HepG2 (cell line): ENCODE measurements around the gene LCAT. TPM values are rescaled to one million over a fixed set of nuclear protein-coding genes. Genes with fewer than 3 reads are reported as not detected.

Experiments used
- ATAC-seq: fragments of 200-7000 bp; cut with Tn5 transposase; 3 replicates; pipeline ENCODE4 v1.9.1; 2020; ENCODE audit warnings: mild to moderate bottlenecking, moderate library complexity
- BruUV-seq: library from RNA; stranded (reverse); fragments of 400-500 nt; replicated peaks from 2 replicates; lab custom pipeline; 2021; lab: Mats Ljungman, UMichigan
- CTCF ChIA-PET: fragments of 300-600 bp; formaldehyde crosslinking; extraction: SDS; loops from one replicate; lab custom pipeline; 2021; ENCODE audit warnings: low total read pairs, inconsistent platforms, low intra/inter-chr PET ratio; lab: Yijun Ruan, JAX
- POLR2A ChIA-PET: fragments of 350-600 bp; sonication (Branson Sonifier 250); formaldehyde crosslinking; loops from one replicate; lab custom pipeline; 2020; ENCODE audit warnings: antibody characterized with exemption, inconsistent platforms; lab: Yijun Ruan, JAX
- DNase-seq: peaks from one replicate; pipeline ENCODE4 v3.0.0-alpha.2; 2015; ENCODE audit warnings: low spot score
- FAIRE-seq: peaks from 3 replicates; lab custom pipeline; 2011; peaks lifted over from hg19 to GRCh38; lab: Jason Lieb, UNC
- H2AFZ ChIP-seq: one replicate; pipeline ENCODE4 v1.6.1; 2011; ENCODE audit warnings: low read length, inconsistent platforms
- H3K27ac ChIP-seq: fragments of 300-600 bp; 3 replicates; pipeline ENCODE4 v1.8.0; 2011; ENCODE audit warnings: mixed run types, mild to moderate bottlenecking, mixed read lengths, low read length, inconsistent platforms; ENCODE audit not compliant: insufficient read depth; ENCODE audit errors: extremely low read length
- H3K27me3 ChIP-seq, 2 experiments: fragments of 200-600 bp in 1 of 2; 2 replicates in 1 of 2; 3 replicates in 1 of 2; pipeline versions ENCODE4 v1.6.0 to v1.8.0; 2011; ENCODE audit warnings: low read length in 2 of 2, mild to moderate bottlenecking in 2 of 2, moderate library complexity in 2 of 2, inconsistent platforms in 1 of 2; ENCODE audit not compliant: insufficient read depth in 2 of 2, control insufficient read depth in 1 of 2
- H3K36me3 ChIP-seq, 2 experiments: fragments of 200-600 bp in 1 of 2; replicated peaks in 1 of 2; 2 replicates in 1 of 2; 3 replicates in 1 of 2; pipeline versions ENCODE4 v1.5.1 to v1.8.0; 2011; ENCODE audit warnings: low read length in 2 of 2, inconsistent platforms in 1 of 2; ENCODE audit not compliant: insufficient read depth in 2 of 2, control insufficient read depth in 1 of 2
- H3K4me1 ChIP-seq: 2 replicates; pipeline ENCODE4 v1.5.1; 2012; ENCODE audit warnings: low read length, inconsistent platforms; ENCODE audit not compliant: insufficient read depth
- H3K4me2 ChIP-seq: 2 replicates; pipeline ENCODE4 v1.6.0; 2011; ENCODE audit warnings: low read depth, low read length, inconsistent platforms
- H3K4me3 ChIP-seq, 3 experiments: fragments of 200-600 bp in 1 of 3; sonication (generic), shearing (Covaris generic) in 1 of 3; replicated peaks in 1 of 3; 2 replicates each; pipeline ENCODE4 v1.5.1; 2011 to 2016; ENCODE audit warnings: low read length in 3 of 3, inconsistent platforms in 2 of 3, low read depth in 2 of 3, mild to moderate bottlenecking in 2 of 3, control low read depth in 1 of 3, mixed read lengths in 1 of 3; ENCODE audit not compliant: insufficient read depth in 1 of 3
- H3K79me2 ChIP-seq: one replicate; pipeline ENCODE4 v1.6.1; 2011; ENCODE audit warnings: low read length, inconsistent platforms; ENCODE audit not compliant: insufficient read depth
- H3K9ac ChIP-seq: 2 replicates; pipeline ENCODE4 v1.6.0; 2011; ENCODE audit warnings: mild to moderate bottlenecking, low read depth, low read length, inconsistent platforms; ENCODE audit not compliant: insufficient read depth
- H3K9me3 ChIP-seq: 2 replicates; pipeline ENCODE4 v1.5.1; 2012; ENCODE audit warnings: mild to moderate bottlenecking, low read length
- H4K20me1 ChIP-seq: 2 replicates; pipeline ENCODE4 v1.6.0; 2011; ENCODE audit warnings: inconsistent platforms, mild to moderate bottlenecking, low read length, moderate library complexity; ENCODE audit not compliant: insufficient read depth
- GATA4 ChIP-seq: sonication (generic); IDR thresholded peaks from 2 replicates; pipeline ENCODE4 v1.6.1; 2016; ENCODE audit warnings: antibody characterized with exemption, low read depth, borderline replicate concordance
- ZBTB40 ChIP-seq, 2 experiments: fragments of 450-650 bp in 1 of 2; sonication (generic) in 1 of 2; formaldehyde crosslinking in 1 of 2; IDR thresholded peaks; 2 replicates each; pipeline versions ENCODE4 v1.6.1 to v1.8.0; 2016 to 2022; ENCODE audit warnings: antibody characterized with exemption in 1 of 2, mild to moderate bottlenecking in 1 of 2, missing genetic modification reagents in 1 of 2
- WGBS: methylation state at CpG from one replicate; pipeline ENCODE4 v1.1.6; 2017; ENCODE audit warnings: low lambda C conversion rate; 5-methylcytosine and 5-hydroxymethylcytosine counted together
- in situ Hi-C: cut with HindIII; loops from 2 replicates; pipeline ENCODE4 v1.10.0; 2017; ENCODE audit warnings: low pct_unique_long_range_greater_than_20kb; ENCODE audit not compliant: extremely low pct_ligation_motif_present
- intact Hi-C: fragments of 100-400 bp; cut with micrococcal nuclease; formaldehyde crosslinking; loops from one replicate; pipeline ENCODE4 v1.10.0; 2022; ENCODE audit not compliant: unreplicated experiment
- polyA plus RNA-seq, 8 experiments: library from polyadenylated mRNA; depleted of rRNA in 3 of 8; stranded (reverse) in 7 of 8; unstranded in 1 of 8; fragments of >200 nt; fragmentation: Illumina TruSeq in 4 of 8; extraction: Trizol in 4 of 8; gene quantifications; 2 replicates each; pipeline versions ENCODE4 v1.2.1 to v1.2.3, GENCODE V29; 2011 to 2016; ENCODE audit warnings: low read depth in 4 of 8, missing spikeins in 1 of 8, mixed read lengths in 1 of 8; ENCODE audit not compliant: insufficient read depth in 1 of 8
- total RNA-seq, 5 experiments: library from RNA; depleted of rRNA; stranded (reverse); fragments of >200 nt; fragmentation: Illumina TruSeq; extraction: Trizol; gene quantifications; 2 replicates each; pipeline ENCODE4 v1.2.3, GENCODE V29; 2016; ENCODE audit warnings: low read depth in 1 of 5

Gene LCAT
- total and polyA plus RNA-seq, 2 of the 13 experiments (the other 11 are each of a cell fraction or from before 2014, with no cell fraction given), result 36.1 to 38.9 TPM

DNA sequence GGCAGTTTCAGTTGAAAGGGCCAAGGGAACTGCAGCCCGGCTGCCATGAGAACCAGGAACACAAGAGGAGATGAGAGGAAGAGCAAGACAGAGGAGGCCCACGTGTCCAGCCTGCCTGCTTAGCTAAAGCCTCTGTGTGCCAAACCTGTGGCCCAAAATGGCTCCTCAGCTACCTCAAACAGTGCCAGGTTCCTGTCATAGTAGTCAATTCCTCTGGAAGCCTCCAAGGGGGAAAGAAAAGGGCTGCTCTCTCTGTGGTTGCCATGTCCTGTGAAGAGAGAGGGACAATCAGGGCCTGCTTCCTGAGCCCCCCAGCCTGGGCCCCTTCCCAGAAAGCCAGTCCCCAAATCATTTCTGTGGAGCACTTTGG is 19.4 kb upstream of the LCAT start:
- ATAC-seq, result no peak
- POLR2A ChIA-PET, result interaction anchor here (1.6 to 12.9 kb wide), 2 partner anchors 18 to 28 kb away, joined by 3 to 226 read pairs; partner anchors contain the start of gene LCAT
- H3K4me3 ChIP-seq, result no peak overlapping the region
- no TSS peak for BruUV-seq
- 100% methylated on average over 2 of the region's 2 CpGs for WGBS
- peaks cover 21% of the 10 kb centered on the region for H4K20me1 ChIP-seq
- H3K9ac ChIP-seq, result no peak overlapping the region
- in situ Hi-C loops (no loop called here), intact Hi-C loops (no loop called here)
- TF ChIP-seq ZBTB40 (IDR thresholded peaks at IDR 0.05) (no peak), ZBTB40 (CRISPR knock-in tag; IDR thresholded peaks at IDR 0.05) (0 out of 2 replicates have a peak, but pooled peaks have one; percentile 33), GATA4 (no peak)
- peaks cover 40 to 53% of the 10 kb centered on the region in 2 experiments for H3K36me3 ChIP-seq
- peaks cover 67% of the 10 kb centered on the region for H3K79me2 ChIP-seq
- H3K9me3 ChIP-seq, result no peaks in the 10 kb centered on the region
- H3K27ac ChIP-seq, result no peak overlapping the region
- no peaks in the 10 kb centered on the region; a peak in 1 of 5 replicates for H3K27me3 ChIP-seq
- H3K4me1 ChIP-seq, result peaks cover 45% of the 10 kb centered on the region
- DNase-seq, result no peak
- H3K4me2 ChIP-seq, result no peak overlapping the region
- FAIRE-seq, result no peak
- CTCF ChIA-PET, result no interaction called here
- H2AFZ ChIP-seq, result no peak overlapping the region
